ENCODE results near the gene SKA3.
A peak's percentile ranks its signal among the peaks of the same experiment; 100 is the strongest.
"Not testable (repeated sequence)": the region's sequence is repeated elsewhere in the genome, so short reads cannot be mapped to it uniquely, and the experiment has no call there.

SKA3 gene

DNA sequence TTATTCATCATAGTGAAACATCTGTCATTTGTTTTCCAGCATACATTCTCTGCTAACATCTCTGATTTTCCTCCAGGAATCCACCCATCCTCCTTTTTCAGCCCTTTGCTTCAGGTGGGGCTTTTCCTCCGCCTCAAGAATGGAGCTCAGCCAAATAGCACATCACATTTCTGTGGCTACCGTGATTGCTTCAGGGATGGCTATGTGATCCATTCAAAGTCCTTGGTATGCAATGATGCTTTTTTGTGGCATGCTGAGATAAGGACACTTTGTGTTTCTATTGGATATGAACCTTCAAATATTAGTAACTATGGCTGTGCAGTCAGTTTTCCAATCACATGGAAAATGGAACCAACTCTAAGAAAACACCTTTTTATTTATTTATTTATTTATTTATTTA is 18.4 kb upstream of the SKA3 start:
- H3K9me3 Mint-ChIP-seq, H3K36me3 Mint-ChIP-seq, H3K27ac Mint-ChIP-seq, H3K27me3 Mint-ChIP-seq, H3K4me1 Mint-ChIP-seq, H3K4me3 Mint-ChIP-seq: not testable (repeated sequence)

DNA sequence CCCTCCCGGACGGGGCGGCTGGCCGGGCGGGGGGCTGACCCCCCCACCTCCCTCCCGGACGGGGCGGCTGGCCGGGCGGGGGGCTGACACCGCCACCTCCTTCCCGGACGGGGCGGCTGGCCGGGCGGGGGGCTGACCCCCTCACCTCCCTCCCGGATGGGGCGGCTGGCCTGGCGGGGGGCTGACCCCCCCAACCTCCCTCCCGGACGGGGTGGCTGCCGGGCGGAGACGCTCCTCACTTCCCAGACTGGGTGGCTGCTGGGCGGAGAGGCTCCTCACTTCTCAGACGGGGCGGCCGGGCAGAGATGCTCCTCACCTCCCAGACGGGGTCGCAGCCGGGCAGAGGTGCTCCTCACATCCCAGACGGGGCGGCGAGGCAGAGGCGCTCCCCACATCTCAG is 10.1 kb upstream of the SKA3 start:
- H3K27ac Mint-ChIP-seq, H3K36me3 Mint-ChIP-seq, H3K9me3 Mint-ChIP-seq, H3K4me3 Mint-ChIP-seq, H3K27me3 Mint-ChIP-seq, H3K4me1 Mint-ChIP-seq: not testable (repeated sequence)

DNA sequence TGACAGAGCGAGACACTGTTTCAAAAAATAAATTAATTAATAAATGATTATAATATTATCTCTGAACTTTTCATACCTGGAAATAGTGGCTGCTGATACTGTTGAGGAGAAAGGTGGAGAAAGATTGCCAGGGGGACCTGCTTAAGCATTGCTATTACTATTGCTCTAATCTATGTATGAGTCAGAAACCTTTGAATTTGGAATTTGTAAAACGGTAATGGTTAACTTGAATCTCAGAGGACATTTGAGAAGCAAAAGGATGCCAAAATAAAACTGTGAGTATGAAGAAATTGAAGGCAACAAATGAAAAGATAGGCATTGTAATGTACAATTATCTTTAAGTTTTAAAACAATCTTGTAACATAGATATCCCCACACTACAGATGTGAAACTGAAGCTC is 5.3 kb upstream of the SKA3 start:
- Mint-ChIP-seq H3K36me3 (peaks cover 3% of the 10 kb centered on the region), H3K4me3 (no peak overlapping the region), H3K27ac (no peak overlapping the region), H3K4me1 (peaks cover 20% of the 10 kb centered on the region), H3K27me3 (no peaks in the 10 kb centered on the region), H3K9me3 (no peaks in the 10 kb centered on the region)

DNA sequence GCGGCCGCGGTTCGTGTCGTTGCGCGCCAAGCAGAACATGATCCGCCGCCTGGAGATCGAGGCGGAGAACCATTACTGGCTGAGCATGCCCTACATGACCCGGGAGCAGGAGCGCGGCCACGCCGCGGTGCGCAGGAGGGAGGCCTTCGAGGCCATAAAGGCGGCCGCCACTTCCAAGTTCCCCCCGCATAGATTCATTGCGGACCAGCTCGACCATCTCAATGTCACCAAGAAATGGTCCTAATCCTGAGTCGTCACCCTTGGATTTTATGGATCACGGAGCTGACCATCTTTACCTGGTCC is 581 bp upstream of the SKA3 start:
- no peaks in the 10 kb centered on the region for H3K27me3 Mint-ChIP-seq
- H3K36me3 Mint-ChIP-seq = peaks cover 3% of the 10 kb centered on the region
- no peaks in the 10 kb centered on the region for H3K9me3 Mint-ChIP-seq
- peak overlapping the region; percentile 97 for H3K27ac Mint-ChIP-seq
- peak overlapping the region; percentile 96 for H3K4me3 Mint-ChIP-seq
- H3K4me1 Mint-ChIP-seq = peaks cover 20% of the 10 kb centered on the region

DNA sequence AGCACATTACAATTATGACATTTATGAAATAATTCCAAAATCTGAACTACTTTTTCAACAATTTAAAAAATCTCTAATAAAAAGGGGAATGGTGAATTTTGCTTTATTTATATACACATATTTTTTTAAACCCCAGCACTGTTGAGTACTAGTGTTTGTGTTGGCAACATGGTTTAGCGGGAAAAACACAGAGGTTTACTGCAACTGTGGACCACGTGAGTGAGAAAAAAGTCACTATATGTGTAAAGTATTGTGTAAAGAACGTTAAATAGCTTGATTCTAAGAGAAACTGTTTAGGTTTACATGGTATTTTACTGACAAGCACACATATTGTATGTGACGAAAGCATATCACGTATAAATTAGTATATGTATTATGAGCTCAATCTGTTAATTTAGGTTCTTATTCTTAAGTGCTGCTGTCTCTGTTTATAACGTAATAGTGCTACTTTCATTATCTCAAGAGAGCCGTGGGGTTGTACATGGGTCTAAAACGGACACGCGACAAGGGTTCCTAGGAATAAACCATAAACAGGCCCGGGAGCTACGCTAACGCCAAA is 617 bp downstream of the SKA3 start:
- peak overlapping the region; percentile 96 for H3K4me3 Mint-ChIP-seq
- H3K36me3 Mint-ChIP-seq = peaks cover 3% of the 10 kb centered on the region
- H3K27me3 Mint-ChIP-seq = no peaks in the 10 kb centered on the region
- no peak overlapping the region for H3K27ac Mint-ChIP-seq
- no peaks in the 10 kb centered on the region for H3K9me3 Mint-ChIP-seq
- peaks cover 18% of the 10 kb centered on the region for H3K4me1 Mint-ChIP-seq

DNA sequence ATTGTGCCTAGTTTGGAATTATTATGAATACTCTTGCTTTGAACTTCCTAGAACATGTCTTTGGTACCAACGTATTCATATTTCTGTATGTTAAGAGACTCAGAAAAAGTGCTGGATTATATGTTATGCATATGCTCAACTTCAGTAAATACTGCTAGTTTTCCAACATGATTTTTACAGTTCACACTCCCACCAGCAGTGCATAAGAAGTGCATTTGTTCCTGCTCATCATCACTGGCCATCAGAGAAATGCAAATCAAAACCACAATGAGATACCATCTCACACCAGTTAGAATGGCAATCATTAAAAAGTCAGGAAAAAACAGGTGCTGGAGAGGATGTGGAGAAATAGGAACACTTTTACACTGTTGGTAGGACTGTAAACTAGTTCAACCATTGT is 2.6 kb downstream of the SKA3 start:
- H3K27me3 Mint-ChIP-seq, H3K36me3 Mint-ChIP-seq, H3K9me3 Mint-ChIP-seq, H3K4me1 Mint-ChIP-seq, H3K4me3 Mint-ChIP-seq, H3K27ac Mint-ChIP-seq: not testable (repeated sequence)

DNA sequence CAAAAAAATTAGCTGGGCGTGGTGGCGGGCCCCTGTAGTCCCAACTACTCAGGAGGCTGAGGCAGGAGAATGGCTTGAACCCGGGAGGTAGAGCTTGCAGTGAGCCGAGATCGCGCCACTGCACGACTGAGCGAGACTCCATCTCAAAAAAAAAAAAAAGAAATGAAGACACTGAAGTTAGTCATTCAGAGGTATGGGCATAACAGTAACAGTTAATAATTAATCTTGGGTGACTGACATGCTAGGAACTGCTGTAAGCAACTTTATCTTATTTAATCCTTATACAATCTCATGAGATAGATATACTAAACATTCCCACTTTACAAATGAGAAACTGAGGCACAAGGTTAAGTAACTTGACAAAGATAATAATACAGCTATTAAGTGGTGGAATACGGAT is 4.9 kb downstream of the SKA3 start:
- no peak overlapping the region for H3K27ac Mint-ChIP-seq
- no peaks in the 10 kb centered on the region for H3K36me3 Mint-ChIP-seq
- H3K4me3 Mint-ChIP-seq = no peak overlapping the region
- H3K9me3 Mint-ChIP-seq = no peaks in the 10 kb centered on the region
- no peaks in the 10 kb centered on the region for H3K27me3 Mint-ChIP-seq
- H3K4me1 Mint-ChIP-seq = no peaks in the 10 kb centered on the region

DNA sequence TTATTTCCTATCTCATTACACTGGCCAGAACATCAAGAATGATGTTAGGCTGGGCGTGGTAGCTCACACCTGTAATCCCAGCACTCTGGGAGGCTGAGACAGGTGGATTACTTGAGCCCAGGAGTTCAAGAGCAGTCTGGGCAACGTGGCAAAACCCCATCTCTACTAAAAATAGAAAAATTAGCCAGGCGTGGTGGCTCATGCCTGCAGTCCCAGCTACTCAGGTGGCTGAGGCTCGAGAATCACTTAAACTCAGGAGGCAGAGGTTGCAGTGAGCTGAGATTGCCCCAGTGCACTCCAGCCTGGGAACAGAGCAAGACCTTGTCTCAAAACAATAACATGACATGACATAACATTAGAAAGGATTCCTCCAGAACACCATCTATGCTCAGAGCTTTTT is 10.7 kb downstream of the SKA3 start:
- not testable (repeated sequence) for H3K27ac Mint-ChIP-seq, H3K4me3 Mint-ChIP-seq, H3K9me3 Mint-ChIP-seq, H3K36me3 Mint-ChIP-seq, H3K27me3 Mint-ChIP-seq, H3K4me1 Mint-ChIP-seq

DNA sequence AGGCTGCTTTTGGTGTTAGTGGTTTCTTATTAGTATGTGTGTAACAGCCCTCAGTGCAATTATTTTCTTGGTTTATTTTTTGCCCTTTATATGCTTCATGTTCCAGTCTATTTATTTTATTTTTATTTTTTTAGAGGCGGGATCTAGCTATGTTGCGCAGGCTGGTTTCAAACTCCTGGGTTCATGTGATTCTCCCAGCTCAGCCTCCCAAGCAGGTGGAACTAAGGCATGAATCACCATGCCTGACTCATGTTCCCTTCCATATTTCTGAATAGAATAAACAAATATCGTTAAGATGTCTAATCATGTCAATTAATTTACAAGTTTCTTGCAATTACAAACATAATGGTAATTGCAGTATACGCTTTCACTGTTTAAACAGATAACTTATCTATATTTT is 11.7 kb downstream of the SKA3 start:
- H3K36me3 Mint-ChIP-seq = no peaks in the 10 kb centered on the region
- H3K4me3 Mint-ChIP-seq = no peak overlapping the region
- no peaks in the 10 kb centered on the region for H3K9me3 Mint-ChIP-seq
- H3K27me3 Mint-ChIP-seq = no peaks in the 10 kb centered on the region
- no peak overlapping the region for H3K27ac Mint-ChIP-seq
- no peaks in the 10 kb centered on the region for H3K4me1 Mint-ChIP-seq

DNA sequence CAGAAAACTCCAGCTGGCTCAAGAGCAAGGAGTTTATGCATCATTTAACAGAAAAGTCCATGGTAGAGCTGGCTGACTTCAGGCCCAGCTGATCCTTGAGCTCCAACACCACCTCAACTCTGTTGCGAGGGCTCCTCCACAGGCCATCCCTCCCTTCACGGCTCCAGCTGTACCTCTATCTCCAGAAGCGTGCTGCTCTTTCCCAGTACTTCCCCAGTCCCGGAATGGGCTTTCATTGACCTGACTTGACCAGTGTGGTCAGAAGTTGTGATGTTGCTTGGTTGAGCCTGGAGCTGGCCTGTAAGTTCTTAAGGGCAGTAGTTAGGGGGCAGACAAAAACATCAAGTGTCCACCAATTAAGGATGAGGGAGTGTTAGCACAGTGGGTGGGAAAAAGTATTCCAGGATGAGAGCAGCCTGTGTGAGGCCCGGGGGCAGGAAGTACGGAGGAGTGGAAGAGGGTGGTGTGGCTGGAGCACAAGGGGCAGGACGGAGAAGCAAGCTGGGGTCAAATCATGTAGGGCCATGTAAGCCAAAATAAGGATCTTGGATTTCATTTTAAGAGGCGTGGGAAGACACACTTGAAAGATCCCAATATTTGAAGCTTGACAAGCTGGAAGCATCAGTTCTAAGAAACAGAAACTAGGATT is 24.0 kb downstream of the SKA3 start:
- Mint-ChIP-seq H3K27ac (no peak overlapping the region), H3K27me3 (no peaks in the 10 kb centered on the region), H3K9me3 (no peaks in the 10 kb centered on the region), H3K36me3 (peaks cover 8% of the 10 kb centered on the region), H3K4me1 (peaks cover 7% of the 10 kb centered on the region), H3K4me3 (no peak overlapping the region)

DNA sequence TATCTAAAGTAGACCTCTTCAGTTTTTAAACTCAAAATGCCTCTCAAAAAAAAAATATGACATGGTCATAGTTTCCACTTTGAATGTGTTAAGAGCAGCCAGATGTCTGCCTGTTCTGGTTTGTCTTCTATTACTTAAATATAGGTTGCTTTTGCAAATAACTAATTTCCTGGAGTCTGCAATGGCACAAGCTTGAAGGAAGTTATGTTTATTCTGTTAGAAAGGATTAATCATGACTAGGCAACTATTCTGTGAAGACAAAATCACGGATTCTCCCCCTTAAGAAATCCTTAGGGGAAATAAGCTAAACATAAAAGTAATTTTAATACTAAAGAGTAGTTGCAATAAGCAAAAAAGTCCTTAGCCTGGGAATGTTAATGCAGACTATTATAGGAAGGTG is 26.3 kb downstream of the SKA3 start:
- Mint-ChIP-seq H3K36me3 (peaks cover 10% of the 10 kb centered on the region), H3K27me3 (no peaks in the 10 kb centered on the region), H3K4me1 (peaks cover 11% of the 10 kb centered on the region), H3K4me3 (no peak overlapping the region), H3K9me3 (no peaks in the 10 kb centered on the region), H3K27ac (peak overlapping the region; percentile 24)

DNA sequence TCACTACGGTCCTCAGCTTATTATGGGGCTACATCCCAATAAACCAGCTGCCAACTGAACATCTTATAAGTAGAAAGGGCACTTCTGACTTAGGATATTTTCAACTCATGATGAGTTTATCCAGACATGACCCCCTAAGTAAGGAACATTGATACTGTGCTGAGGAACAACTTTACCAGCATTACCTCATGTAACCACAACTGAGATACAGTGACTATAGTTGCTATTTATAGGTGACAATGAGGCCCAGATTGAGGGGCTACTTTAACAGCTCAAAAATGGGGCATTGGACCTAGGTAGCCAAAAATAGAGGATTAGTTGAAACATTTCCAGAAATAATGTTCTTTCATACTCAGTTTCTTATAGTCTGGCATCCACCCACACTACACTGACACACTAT is 26.8 kb downstream of the SKA3 start:
- Mint-ChIP-seq H3K4me1 (peaks cover 16% of the 10 kb centered on the region), H3K27ac (peak overlapping the region; percentile 89)

DNA sequence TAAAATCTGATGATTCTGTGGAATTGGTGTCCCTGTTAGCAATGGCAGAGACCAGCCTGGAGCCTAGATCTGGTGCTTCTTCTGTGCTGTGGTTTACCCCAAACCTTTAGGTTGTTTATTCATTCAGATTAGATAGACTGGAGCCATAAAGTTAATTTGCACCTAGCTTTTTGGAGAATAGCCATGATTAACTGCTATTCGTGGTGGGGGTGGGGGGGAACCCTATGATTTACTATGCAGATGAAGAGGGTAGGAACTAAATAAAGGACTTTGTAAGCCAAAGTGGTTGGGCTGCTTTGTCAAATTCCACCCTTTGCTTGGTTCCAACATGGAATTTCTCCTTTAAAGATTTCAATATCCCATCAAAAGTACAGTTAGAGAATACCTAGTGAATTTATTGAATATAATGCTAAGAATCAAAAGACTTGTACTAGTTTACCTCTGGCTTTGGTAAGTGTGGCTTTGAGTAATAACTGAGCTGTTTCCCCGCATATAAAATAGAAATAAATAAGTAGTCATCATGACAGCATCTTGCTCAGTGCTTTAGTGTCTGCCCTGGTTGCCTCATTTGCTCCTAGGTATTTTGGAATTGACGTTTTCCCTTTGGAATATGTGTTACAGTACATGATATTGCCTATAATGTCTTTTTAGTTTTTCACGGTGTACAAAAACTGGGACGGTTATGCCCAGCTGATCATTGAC is 27.6 kb downstream of the SKA3 start:
- H3K27me3 Mint-ChIP-seq = no peaks in the 10 kb centered on the region
- peak overlapping the region; percentile 89 for H3K27ac Mint-ChIP-seq
- H3K9me3 Mint-ChIP-seq = no peaks in the 10 kb centered on the region
- H3K4me1 Mint-ChIP-seq = peaks cover 22% of the 10 kb centered on the region
- no peak overlapping the region for H3K4me3 Mint-ChIP-seq
- peaks cover 10% of the 10 kb centered on the region for H3K36me3 Mint-ChIP-seq

More for the DNA sequence above, 26.8 kb downstream of the SKA3 start:
- Mint-ChIP-seq H3K36me3 (peaks cover 8% of the 10 kb centered on the region), H3K9me3 (no peaks in the 10 kb centered on the region), H3K27me3 (no peaks in the 10 kb centered on the region), H3K4me3 (no peak overlapping the region)

DNA sequence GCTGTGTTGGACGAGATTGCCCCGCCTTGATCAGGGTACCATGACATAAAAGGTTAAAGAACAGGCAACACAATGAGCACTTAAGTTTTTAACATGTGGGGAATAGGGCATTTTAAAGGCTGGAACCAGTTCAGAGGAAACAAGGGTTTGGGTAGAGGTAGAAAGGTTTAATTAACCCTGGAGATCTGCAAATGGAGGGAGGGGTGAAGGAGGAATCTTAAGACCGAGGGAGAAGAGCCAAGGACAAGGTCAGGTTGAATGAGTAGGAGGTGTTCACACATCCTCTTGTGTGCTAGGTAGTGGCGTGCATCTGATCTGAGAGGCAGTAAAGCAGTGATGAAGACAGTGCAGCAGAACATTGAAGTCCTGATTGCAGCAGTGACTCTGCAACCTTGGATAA is 28.5 kb downstream of the SKA3 start:
- no peaks in the 10 kb centered on the region for H3K27me3 Mint-ChIP-seq
- H3K27ac Mint-ChIP-seq = peak overlapping the region; percentile 51
- H3K4me1 Mint-ChIP-seq = peaks cover 30% of the 10 kb centered on the region
- no peaks in the 10 kb centered on the region for H3K9me3 Mint-ChIP-seq
- H3K36me3 Mint-ChIP-seq = peaks cover 16% of the 10 kb centered on the region
- peak overlapping the region; percentile 35 for H3K4me3 Mint-ChIP-seq

DNA sequence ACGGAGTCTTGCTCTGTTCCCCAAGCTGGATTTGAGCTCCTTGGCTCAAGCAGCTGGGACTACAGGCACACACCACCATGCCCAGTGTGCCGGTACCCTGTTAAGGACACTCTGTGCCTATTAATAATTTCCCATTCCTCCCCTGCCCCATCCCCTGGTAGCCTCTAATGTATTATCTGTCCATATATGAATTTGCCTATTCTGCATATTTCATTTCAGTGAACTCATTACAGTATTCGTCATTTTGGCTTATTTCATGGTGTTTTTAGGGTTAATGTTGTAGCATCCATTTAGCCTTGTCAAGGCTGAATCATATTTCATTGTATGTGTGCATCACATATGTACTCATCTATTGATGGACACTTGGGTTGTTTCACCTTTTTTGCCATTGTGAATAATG is 33.6 kb downstream of the SKA3 start:
- peak overlapping the region; percentile 98 for H3K4me3 Mint-ChIP-seq
- H3K27me3 Mint-ChIP-seq = no peaks in the 10 kb centered on the region
- H3K9me3 Mint-ChIP-seq = no peaks in the 10 kb centered on the region
- peaks cover 19% of the 10 kb centered on the region for H3K36me3 Mint-ChIP-seq
- peaks cover 49% of the 10 kb centered on the region for H3K4me1 Mint-ChIP-seq
- peak overlapping the region; percentile 86 for H3K27ac Mint-ChIP-seq

DNA sequence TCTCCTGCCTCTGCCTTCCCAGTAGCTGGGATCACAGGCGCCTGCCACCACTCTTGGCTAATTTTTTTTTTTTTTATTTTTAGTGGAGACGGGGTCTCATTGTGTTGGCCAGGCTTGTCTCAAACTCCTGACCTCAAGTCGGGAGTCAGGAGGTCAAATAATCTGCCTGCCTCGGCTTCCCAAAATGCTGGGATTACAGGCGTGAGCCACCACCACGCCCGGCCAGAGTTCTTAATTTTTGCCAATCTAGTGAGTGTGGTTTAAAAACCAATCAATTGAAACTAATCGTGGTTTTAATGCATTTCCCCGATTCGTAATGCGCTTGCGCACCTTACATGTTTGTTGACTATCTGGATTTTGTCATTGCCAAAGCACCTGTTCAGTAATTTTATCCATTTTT is 37.0 kb downstream of the SKA3 start:
- Mint-ChIP-seq H3K27ac (peak overlapping the region; percentile 99), H3K4me3 (peak overlapping the region; percentile 98), H3K9me3 (no peaks in the 10 kb centered on the region), H3K4me1 (peaks cover 36% of the 10 kb centered on the region), H3K27me3 (peaks cover 3% of the 10 kb centered on the region), H3K36me3 (peaks cover 13% of the 10 kb centered on the region)

DNA sequence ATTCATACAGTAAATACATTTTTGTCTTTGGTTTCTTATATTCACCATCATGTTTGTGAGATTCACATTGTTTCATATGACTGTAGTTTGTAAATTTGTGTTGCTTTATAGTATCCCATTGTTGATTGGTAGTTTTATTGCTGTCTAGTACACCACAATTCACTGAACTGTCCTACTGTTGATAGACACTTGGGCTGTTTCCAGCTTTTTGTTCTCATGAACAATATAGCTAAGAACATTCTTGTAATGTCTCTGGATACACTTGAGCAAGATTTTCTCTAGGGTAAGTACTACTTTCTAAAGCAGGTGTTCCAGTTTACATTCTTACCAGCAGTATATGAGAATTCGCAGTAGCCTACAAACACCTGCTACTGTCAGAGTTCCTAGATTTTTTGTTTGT is 37.8 kb downstream of the SKA3 start:
- Mint-ChIP-seq H3K27me3 (peaks cover 3% of the 10 kb centered on the region), H3K4me3 (peak overlapping the region; percentile 65), H3K4me1 (peaks cover 31% of the 10 kb centered on the region), H3K9me3 (no peaks in the 10 kb centered on the region), H3K36me3 (peaks cover 10% of the 10 kb centered on the region), H3K27ac (no peak overlapping the region)
